ELR (cell line): ENCODE results near the gene EDC4.
"Not testable (repeated sequence)": the region's sequence is repeated elsewhere in the genome, so short reads cannot be mapped to it uniquely, and the experiment has no call there.

Experiments used
- DNase-seq: peaks from one replicate; pipeline ENCODE4 v3.0.0-alpha.2; 2015; ENCODE audit warnings: low read depth

The EDC4 gene

DNA sequence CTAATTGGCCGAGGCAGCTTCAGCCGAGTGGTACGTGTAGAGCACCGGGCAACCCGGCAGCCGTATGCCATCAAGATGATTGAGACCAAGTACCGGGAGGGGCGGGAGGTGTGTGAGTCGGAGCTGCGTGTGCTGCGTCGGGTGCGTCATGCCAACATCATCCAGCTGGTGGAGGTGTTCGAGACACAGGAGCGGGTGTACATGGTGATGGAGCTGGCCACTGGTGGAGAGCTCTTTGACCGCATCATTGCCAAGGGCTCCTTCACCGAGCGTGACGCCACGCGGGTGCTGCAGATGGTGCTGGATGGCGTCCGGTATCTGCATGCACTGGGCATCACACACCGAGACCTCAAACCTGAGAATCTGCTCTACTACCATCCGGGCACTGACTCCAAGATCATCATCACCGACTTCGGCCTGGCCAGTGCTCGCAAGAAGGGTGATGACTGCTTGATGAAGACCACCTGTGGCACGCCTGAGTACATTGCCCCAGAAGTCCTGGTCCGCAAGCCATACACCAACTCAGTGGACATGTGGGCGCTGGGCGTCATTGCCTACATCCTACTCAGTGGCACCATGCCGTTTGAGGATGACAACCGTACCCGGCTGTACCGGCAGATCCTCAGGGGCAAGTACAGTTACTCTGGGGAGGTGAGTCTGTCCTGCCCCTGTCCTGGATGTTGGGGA is 36.3 kb downstream of the EDC4 start:
- no peak for DNase-seq

GRCh38 chr16:67910158-67910557 is 37.3 kb downstream of the EDC4 start:
- no peak for DNase-seq

- DNase-seq, result no peak
These were observed 42.1 kb downstream of the EDC4 start for GRCh38 chr16:67914758-67915495.

DNA sequence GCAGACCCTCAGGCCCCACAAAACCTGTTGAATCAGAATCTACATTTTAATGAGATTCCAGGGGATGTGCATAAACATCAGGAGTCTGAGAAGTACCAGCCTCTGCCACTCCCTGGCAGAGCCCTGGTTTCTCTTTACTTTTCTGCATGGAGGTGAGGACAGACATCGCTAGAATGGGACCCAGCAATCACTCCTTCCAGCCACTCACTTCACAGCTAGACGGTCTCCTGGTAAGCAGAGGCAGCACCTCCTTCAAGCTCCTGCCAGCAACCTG is 42.6 kb downstream of the EDC4 start:
- not testable (repeated sequence) for DNase-seq

GRCh38 chr16:67915831-67916723 is 43.2 kb downstream of the EDC4 start:
- peak; percentile 49 for DNase-seq

DNA sequence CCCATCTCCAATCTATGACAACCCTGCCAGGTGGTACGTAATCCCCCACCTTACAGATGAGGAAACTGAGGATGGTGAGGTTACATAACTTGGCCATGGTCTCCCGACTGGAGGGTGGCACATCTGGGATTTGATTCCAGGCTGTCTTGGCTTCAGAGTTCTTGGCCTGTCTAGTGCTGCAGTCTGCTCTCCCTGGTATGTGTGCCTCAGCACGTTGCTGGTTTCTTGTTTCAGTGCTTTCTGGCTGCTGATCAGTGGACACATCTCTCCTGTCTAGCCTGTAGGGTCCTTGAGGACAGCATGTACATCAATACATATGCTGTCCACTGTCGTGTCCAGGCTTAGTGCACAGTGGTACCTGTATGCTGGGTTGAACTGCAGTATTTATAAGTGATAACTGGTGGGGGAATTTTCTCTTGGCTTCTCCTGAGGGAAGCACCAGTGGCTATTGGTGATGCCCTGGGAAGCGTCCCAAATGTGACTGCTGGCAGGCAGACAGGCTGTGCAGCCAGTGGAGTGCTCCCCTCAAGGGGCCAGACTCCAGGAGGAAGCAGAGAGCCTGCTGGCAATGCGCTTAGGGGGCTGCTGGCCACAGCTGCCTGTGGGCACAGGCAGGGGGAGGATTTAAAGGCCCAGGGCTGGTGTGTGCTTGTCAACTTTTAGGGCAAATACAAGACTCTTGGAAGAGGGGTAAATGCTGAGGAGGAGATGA is 44.4 kb downstream of the EDC4 start:
- no peak for DNase-seq

GRCh38 chr16:67917852-67918236 is 45.0 kb downstream of the EDC4 start:
- DNase-seq, result peak; percentile 98

- peak; percentile 42 for DNase-seq
These were observed 46.9 kb downstream of the EDC4 start for GRCh38 chr16:67919622-67920221.

DNA sequence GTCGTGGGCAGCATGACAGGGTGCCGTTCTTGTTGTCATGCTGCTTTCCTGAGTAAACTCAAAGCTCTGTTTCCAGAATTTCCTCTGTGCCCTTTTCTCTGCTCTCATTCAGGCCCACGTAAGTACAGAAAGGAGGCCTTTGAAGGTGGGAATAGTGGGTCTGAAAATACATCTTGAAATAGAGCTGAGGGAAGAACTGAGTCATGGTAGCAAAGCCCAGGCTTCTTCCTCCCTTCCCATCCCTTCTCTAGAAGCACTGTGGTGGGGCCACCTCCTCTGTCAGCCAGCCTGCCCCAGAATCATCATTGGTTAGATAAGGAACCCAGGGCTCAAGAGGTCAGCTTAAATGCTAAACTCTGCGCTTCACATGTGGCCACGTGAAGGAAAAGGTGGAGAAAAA is 49.4 kb downstream of the EDC4 start:
- DNase-seq, result no peak

DNA sequence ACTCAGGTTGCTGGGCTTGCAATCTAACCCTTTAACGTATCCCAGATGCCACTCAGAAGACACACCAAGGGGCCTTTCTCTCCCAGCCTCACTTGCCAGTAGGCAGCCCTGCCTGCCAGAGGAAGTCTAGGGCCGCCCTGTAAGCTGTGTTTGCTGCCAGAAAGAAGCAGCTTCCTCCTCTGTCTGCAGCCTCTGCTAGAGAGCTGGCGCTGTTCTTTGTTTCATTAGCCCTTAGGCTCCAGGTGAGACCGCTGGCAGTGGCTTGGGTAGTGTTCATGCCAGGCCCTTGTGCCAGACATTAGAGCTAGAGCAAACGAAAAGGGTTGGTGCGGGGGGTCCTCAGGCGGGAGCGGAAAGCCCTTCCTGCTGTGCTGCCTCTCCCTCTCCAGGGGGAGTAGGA is 49.9 kb downstream of the EDC4 start:
- no peak for DNase-seq

DNA sequence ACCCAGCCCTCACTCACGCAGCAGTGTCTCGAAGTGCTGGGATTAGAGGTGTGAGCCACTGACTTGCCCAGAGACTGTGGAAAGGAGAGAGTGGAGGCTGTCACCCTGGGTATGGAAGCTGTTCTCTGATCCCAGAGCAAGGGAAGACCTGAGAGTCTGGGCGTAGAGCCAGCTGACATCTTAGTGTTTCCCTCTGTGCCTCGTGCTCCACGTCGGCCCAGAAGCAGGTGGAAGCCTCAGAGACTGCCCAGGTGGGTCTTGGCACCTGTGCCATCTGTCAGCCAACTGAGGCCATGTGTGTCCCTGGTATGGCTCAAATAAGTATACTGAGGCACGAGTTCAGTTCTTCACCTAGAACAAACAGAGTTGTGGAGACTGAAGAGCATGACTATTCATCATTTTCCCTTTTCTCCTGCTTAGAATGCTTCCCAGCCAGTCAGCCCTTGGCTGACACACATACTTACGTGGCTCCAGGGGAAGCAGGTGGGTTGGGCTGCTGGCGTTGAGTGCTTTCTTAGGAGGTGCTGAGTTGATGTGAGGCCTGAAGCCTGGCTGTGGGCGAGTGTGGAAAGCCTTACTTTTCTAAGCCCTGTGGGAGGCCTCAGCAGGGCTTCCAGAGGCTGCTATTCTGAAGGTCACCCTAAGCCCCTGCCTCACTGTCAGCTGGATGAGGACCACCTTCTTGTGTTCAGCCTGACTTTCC is 50.7 kb downstream of the EDC4 start:
- DNase-seq, result no peak

DNA sequence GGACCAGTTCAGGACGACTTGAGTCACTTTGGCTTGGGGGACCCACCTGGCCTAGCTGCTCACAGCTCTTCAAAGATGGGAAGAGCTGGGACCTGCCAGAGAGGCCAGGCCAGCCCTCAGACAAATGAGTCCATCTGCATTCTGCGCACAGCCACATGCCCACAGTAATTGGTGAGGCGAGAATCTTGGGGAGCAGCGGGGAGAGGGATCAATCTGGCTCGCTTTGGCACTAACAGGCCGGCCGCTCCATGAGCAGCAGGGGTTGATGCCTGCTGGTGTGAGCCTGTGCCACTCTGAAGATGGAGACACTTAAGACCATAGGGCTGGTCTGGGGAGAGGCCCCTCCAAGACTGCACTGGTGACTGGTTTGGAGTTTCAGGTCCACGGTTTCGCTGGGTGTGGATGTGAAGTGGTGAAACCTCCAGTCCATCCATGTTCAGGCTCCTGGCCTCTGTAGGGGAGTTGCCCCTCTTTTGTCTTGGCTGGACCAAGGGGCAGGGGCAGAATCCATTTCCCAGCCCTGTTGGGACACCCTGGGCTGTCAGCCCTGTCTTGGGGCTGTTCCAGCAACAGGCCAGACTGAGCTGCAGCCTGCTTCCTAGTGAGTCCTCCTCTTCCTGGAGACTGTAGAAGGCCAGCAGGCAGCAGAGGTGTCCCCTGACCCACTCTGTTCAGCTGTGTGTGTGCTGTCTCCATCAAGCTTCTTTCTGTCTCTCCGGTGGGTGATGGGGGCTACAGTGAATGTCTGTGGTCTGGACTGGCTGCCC is 51.5 kb downstream of the EDC4 start:
- no peak for DNase-seq

GRCh38 chr16:67926181-67926750 is 53.4 kb downstream of the EDC4 start:
- DNase-seq, result peak; percentile 37

GRCh38 chr16:67927131-67927941 is 54.5 kb downstream of the EDC4 start:
- DNase-seq, result no peak

- DNase-seq, result no peak
These were observed 55.3 kb downstream of the EDC4 start for GRCh38 chr16:67928147-67928546.

GRCh38 chr16:67928561-67929364 is 55.9 kb downstream of the EDC4 start:
- peak; percentile 75 for DNase-seq

- no peak for DNase-seq
These were observed 57.3 kb downstream of the EDC4 start for GRCh38 chr16:67930191-67930590.

DNA sequence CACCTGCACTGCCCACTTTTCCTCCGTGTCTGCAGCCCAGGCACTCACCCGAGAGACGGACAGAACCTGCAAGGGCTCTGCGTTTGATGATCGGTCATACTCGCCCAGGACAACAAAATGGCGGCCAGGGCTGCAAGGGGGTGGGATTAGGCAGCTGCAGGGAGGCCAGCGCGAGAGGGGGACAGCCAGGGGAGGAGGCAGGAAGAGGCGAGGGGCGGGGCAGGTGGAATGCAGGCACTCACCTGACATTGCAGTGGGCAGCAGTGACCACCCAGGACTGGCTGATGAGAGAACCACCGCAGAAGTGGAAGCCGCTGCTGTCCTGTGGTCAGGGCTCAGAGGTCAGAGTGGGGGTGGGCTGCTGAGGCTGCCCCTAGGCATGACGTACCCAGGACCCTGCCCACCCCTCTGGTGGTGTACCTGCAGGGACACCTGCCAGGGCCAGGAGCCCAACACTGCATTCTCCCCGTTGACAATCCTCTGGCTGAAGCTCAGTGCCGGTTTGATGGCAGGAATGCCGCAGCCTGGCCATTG is 57.9 kb downstream of the EDC4 start:
- no peak for DNase-seq
